HG03378 (cell line): ENCODE data around the gene TSC2.
"Not testable (repeated sequence)": the region's sequence is repeated elsewhere in the genome, so short reads cannot be mapped to it uniquely, and the experiment has no call there.

Experiments used
- ATAC-seq: cut with Tn5 transposase; IDR thresholded peaks from one replicate; pipeline ENCODE4 v1.9.1; 2021; ENCODE audit warnings: mild to moderate bottlenecking, moderate library complexity; ENCODE audit not compliant: unreplicated experiment

Gene TSC2

GRCh38 chr16:2009791-2010510 is 37.8 kb upstream of the TSC2 start, which contains the start of gene ZNF598:
Gene ZNF598 (minus strand): TSS chr16:2009821.
- no peak for ATAC-seq

- ATAC-seq = not testable (repeated sequence)
Measured at GRCh38 chr16:2011726-2012125, 36.1 kb upstream of the TSC2 start.

GRCh38 chr16:2013527-2013926 is 34.3 kb upstream of the TSC2 start:
- ATAC-seq = no peak

GRCh38 chr16:2015117-2015946 is 32.5 kb upstream of the TSC2 start:
- ATAC-seq = no peak

GRCh38 chr16:2015947-2016208 is 31.9 kb upstream of the TSC2 start:
- no peak for ATAC-seq

- ATAC-seq = no peak
Measured at GRCh38 chr16:2016407-2016922, 31.3 kb upstream of the TSC2 start.

GRCh38 chr16:2019518-2019920 is 28.3 kb upstream of the TSC2 start, which contains the start of gene NPW:
Gene NPW (plus strand): TSS chr16:2019785.
- ATAC-seq = no peak

GRCh38 chr16:2019921-2020831 is 27.6 kb upstream of the TSC2 start:
- no peak for ATAC-seq

- no peak for ATAC-seq
Measured at GRCh38 chr16:2022723-2023091, 25.1 kb upstream of the TSC2 start.

GRCh38 chr16:2023092-2024031 is 24.4 kb upstream of the TSC2 start:
- peak; percentile 80 for ATAC-seq

- no peak for ATAC-seq
Measured at GRCh38 chr16:2024032-2024420, 23.8 kb upstream of the TSC2 start.

- ATAC-seq = no peak
Measured at GRCh38 chr16:2025251-2025650, 22.5 kb upstream of the TSC2 start.

GRCh38 chr16:2025878-2026460 is 21.8 kb upstream of the TSC2 start:
- no peak for ATAC-seq

- no peak for ATAC-seq
Measured at GRCh38 chr16:2026461-2027023, 21.2 kb upstream of the TSC2 start, which contains the start of gene NHERF2. Gene NHERF2 (plus strand): TSS chr16:2026902. CDS start chr16:2027006, 104 bp downstream.

- ATAC-seq = no peak
Measured at GRCh38 chr16:2027024-2028010, 20.5 kb upstream of the TSC2 start.

- no peak for ATAC-seq
Measured at GRCh38 chr16:2028146-2028545, 19.6 kb upstream of the TSC2 start.

- ATAC-seq = no peak
Measured at GRCh38 chr16:2028620-2029220, 19.1 kb upstream of the TSC2 start.

GRCh38 chr16:2029350-2029749 is 18.4 kb upstream of the TSC2 start:
- ATAC-seq = no peak
